Measurements from ENCODE around the gene GLIPR1.
"Not testable (repeated sequence)": the region's sequence is repeated elsewhere in the genome, so short reads cannot be mapped to it uniquely, and the experiment has no call there.

GLIPR1 gene

DNA sequence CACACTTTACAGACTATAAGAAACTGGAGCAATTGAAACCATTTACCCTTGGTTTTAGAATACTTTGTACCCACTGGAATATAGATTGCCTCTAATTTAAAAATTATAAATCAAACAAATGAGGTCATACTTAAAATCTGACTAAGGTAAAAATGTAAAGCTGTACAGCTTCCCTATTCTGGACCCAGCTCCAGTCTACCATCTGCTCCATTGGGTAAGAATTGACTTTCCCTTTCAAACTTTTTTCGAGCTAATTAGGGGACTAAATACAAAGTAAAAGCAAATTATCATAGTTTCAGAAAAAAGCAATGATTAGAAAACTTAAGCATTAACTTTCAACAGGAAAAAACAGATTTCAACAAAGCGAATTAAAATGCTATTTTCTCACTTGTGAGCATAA lies 26.5 kb downstream of the GLIPR1 start:
- no peak overlapping the region for H3K4me3 ChIP-seq (ENCODE audit: low read depth, low read length)
- TF ChIP-seq POLR2A (IDR thresholded peaks at IDR 0.05; ENCODE audit: extremely low read depth, insufficient read length) (no peak), MYC (IDR thresholded peaks at IDR 0.05; ENCODE audit: low read depth, low read length) (no peak)
- TF ChIP-seq, protein P1, sequence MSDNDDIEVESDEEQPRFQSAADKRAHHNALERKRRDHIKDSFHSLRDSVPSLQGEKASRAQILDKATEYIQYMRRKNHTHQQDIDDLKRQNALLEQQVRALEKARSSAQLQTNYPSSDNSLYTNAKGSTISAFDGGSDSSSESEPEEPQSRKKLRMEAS (IDR thresholded peaks at IDR 0.05; ENCODE audit: low read depth, low read length) = no peak
- TF ChIP-seq, protein P2, sequence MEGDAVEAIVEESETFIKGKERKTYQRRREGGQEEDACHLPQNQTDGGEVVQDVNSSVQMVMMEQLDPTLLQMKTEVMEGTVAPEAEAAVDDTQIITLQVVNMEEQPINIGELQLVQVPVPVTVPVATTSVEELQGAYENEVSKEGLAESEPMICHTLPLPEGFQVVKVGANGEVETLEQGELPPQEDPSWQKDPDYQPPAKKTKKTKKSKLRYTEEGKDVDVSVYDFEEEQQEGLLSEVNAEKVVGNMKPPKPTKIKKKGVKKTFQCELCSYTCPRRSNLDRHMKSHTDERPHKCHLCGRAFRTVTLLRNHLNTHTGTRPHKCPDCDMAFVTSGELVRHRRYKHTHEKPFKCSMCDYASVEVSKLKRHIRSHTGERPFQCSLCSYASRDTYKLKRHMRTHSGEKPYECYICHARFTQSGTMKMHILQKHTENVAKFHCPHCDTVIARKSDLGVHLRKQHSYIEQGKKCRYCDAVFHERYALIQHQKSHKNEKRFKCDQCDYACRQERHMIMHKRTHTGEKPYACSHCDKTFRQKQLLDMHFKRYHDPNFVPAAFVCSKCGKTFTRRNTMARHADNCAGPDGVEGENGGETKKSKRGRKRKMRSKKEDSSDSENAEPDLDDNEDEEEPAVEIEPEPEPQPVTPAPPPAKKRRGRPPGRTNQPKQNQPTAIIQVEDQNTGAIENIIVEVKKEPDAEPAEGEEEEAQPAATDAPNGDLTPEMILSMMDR (IDR thresholded peaks at IDR 0.05; ENCODE audit: low read depth, low read length) = no peak
- no peak for DNase-seq (ENCODE audit: low read depth)

DNA sequence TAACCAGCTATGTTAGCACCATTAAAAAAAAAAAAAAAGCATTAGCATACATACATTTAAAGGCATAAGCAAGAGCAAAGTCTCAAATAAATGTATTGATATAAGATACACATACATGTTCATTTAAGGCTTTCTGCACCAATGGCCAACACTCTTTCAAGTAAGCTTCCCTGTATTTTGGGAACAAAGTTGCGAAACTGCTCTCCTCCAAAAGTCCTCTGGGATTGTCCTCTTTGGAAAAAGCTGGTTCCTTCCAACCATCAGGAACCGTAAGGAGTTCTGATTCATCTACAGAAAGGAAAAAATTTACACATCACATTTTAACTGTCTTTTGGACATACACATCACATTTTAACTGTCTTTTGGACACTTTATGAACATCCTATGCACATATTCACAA lies 27.6 kb downstream of the GLIPR1 start:
- H3K4me3 ChIP-seq (ENCODE audit: low read depth, low read length) = peak overlapping the region; percentile 92
- no peak for TF ChIP-seq POLR2A (IDR thresholded peaks at IDR 0.05; ENCODE audit: extremely low read depth, insufficient read length)
- TF ChIP-seq, protein P2 (IDR thresholded peaks at IDR 0.05; ENCODE audit: low read depth, low read length) = no peak
- TF ChIP-seq, protein P1 (IDR thresholded peaks at IDR 0.05; ENCODE audit: low read depth, low read length) = no peak
- no peak for TF ChIP-seq MYC (IDR thresholded peaks at IDR 0.05; ENCODE audit: low read depth, low read length)
- no peak for DNase-seq (ENCODE audit: low read depth)

DNA sequence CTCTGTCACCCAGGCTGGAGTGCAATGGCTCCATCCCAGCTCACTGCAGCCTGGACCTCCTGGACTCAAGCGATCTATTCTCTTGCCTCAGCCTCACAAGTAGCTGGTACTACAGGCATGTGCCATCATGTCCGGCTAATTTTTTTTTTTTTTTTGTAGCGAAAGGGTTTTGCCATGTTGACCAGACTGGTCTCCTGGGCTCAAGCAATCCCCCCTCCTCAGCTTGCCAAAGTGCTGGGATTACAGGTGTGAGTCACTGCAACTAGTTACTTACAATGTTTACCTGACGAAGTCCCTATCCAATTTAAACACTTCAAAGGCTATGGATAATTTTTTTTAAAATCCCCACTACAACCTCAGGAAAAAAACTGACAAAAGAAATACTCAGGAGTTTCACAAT lies 29.1 kb downstream of the GLIPR1 start:
- H3K4me3 ChIP-seq (ENCODE audit: low read depth, low read length) = peak overlapping the region; percentile 92
- TF ChIP-seq, protein P1 (IDR thresholded peaks at IDR 0.05; ENCODE audit: low read depth, low read length) = no peak
- TF ChIP-seq POLR2A (IDR thresholded peaks at IDR 0.05; ENCODE audit: extremely low read depth, insufficient read length) (no peak), MYC (IDR thresholded peaks at IDR 0.05; ENCODE audit: low read depth, low read length) (no peak)
- TF ChIP-seq, protein P2 (IDR thresholded peaks at IDR 0.05; ENCODE audit: low read depth, low read length) = no peak
- no peak for DNase-seq (ENCODE audit: low read depth)

DNA sequence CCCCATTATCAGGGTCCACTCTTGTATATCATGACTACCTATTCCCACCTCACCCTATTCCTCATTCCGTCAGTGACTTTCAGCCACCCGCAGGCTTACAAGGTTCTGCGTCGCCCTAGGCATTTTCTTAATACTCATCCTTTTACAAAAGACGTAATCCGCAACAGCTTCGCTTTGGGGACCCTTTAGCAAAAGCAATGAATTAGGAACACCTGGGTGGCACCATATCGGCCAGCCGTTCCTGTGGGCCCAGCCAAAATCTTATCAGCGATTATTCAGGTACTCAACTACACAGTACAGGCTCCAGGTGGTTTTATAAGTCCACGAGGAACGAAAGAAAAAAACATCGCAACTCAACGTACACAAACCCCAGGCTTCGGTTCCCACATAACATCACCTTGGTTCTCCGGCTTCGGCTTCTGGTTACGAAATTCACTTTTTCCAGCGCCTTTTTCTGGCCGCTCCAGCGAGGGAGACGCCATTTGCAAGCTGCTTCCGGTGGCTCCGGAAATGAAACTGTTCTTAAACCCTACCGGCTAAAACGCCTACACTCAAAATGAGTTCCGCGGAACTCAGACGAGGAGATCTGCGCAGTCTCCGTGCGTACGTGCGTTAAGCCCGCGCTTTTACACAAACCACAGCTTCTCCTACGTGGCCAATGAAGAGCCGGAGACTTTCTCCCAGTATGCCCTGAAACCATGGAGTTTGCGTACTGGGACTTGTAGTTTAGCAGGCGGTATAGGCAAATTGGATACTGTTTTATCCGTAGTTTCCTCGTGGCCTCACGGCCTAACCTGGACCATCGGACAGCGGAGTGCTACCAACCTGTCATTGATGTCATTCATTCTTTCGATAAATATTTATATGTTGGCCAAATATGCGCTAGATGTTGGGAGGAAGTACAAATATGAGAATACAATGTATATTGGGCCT lies 30.8 kb downstream of the GLIPR1 start, which contains the start of gene KRR1:
KRR1 (minus strand) TSS at position 494 of the 933 bp plus-strand sequence; CDS start at position 482, 12 bp downstream.
- TF ChIP-seq, protein P2 (IDR thresholded peaks at IDR 0.05; ENCODE audit: low read depth, low read length) = no peak
- peak; percentile 92 for TF ChIP-seq MYC (IDR thresholded peaks at IDR 0.05; ENCODE audit: low read depth, low read length)
- TF ChIP-seq POLR2A (IDR thresholded peaks at IDR 0.05; ENCODE audit: extremely low read depth, insufficient read length) = peak; percentile 72
- TF ChIP-seq, protein P1 (IDR thresholded peaks at IDR 0.05; ENCODE audit: low read depth, low read length) = peak; percentile 80
- H3K4me3 ChIP-seq (ENCODE audit: low read depth, low read length) = peak within 1 kb of the TSS; percentile 92
- peak; percentile 99 for DNase-seq (ENCODE audit: low read depth)

DNA sequence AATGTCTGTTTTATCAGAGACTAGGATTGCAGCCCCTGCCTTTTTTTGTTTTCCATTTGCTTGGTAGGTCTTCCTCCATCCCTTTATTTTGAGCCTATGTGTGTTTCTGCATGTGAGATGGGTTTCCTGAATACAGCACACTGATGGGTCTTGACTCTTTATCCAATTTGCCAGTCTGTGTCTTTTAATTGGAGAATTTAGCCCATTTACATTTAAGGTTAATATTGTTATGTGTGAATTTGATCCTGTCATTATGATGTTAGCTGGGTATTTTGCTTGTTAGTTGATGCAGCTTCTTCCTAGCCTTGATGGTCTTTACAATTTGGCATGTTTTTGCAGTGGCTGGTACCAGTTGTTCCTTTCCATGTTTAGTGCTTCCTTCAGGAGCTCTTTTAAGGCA lies 40.7 kb downstream of the GLIPR1 start:
- H3K4me3 ChIP-seq (ENCODE audit: low read depth, low read length) = not testable (repeated sequence)

DNA sequence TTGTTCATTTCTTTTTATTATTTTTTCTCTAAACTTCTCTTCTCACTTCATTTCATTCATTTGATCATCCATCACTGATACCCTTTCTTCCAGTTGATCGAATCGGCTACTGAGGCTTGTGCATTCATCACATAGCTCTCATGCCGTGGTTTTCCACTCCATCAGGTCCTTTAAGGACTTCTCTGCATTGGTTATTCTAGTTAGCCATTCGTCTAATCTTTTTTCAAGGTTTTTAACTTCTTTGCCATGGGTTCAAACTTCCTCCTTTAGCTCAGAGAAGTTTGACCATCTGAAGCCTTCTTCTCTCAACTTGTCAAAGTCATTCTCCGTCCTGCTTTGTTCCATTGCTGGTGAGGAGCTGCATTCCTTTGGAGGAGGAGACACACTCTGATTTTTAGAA lies 41.6 kb downstream of the GLIPR1 start:
- not testable (repeated sequence) for DNase-seq (ENCODE audit: low read depth); H3K4me3 ChIP-seq (ENCODE audit: low read depth, low read length)

More for the DNA sequence above, 40.7 kb downstream of the GLIPR1 start:
- not testable (repeated sequence) for DNase-seq (ENCODE audit: low read depth)
